BJ (cell line): Measurements from ENCODE around the gene HINT2. TPM values are rescaled to one million over a fixed set of nuclear protein-coding genes. Genes with fewer than 3 reads are reported as not detected.

Experiments used
- CTCF ChIA-PET: fragments of 350-600 bp; formaldehyde crosslinking; extraction: SDS; loops from one replicate; lab custom pipeline; 2021; ENCODE audit warnings: antibody characterized with exemption, inconsistent platforms; lab: Yijun Ruan, JAX
- POLR2A ChIA-PET: fragments of 300-600 bp; sonication (Branson Sonifier 250); formaldehyde crosslinking; extraction: SDS; loops from one replicate; lab custom pipeline; 2021; ENCODE audit warnings: antibody characterized with exemption; lab: Charles Lee
- DNase-seq: peaks from one replicate; pipeline ENCODE4 v3.0.0-alpha.2; 2011; ENCODE audit warnings: low read depth
- H3K27me3 ChIP-seq: 2 replicates; pipeline ENCODE4 v1.6.0; 2011; ENCODE audit warnings: low read length; ENCODE audit not compliant: control insufficient read depth, insufficient read depth
- H3K36me3 ChIP-seq: 2 replicates; pipeline ENCODE4 v1.5.1; 2011; ENCODE audit warnings: low read length; ENCODE audit not compliant: control insufficient read depth, insufficient read depth
- H3K4me3 ChIP-seq: 2 replicates; pipeline ENCODE4 v1.5.1; 2011; ENCODE audit warnings: low read depth, mild to moderate bottlenecking, control low read depth, low read length
- CTCF ChIP-seq: IDR thresholded peaks from 2 replicates; pipeline ENCODE4 v1.5.1; 2011; ENCODE audit warnings: low read depth, mild to moderate bottlenecking, control low read depth, inconsistent platforms, low read length, moderate library complexity; ENCODE audit not compliant: insufficient read depth
- polyA plus RNA-seq: library from polyadenylated mRNA; depleted of rRNA; stranded (reverse); fragments of >200 nt; gene quantifications from 2 replicates; pipeline ENCODE4 v1.2.3, GENCODE V29; 2011

The HINT2 gene
- polyA plus RNA-seq, 1 experiment: 30.0 TPM

GRCh38 chr9:35800530-35800929, 14.3 kb downstream of the HINT2 start:
- no peak for TF ChIP-seq CTCF
- no peaks in the 10 kb centered on the region for H3K27me3 ChIP-seq
- no peak overlapping the region for H3K4me3 ChIP-seq
- CTCF ChIA-PET: interaction anchor here (1.0 to 5.4 kb wide), 3 partner anchors 13 to 82 kb away, joined by 4 to 22 read pairs (median 5); partner anchors contain the start of genes HINT2 and SPAG8
- POLR2A ChIA-PET: no interaction called here
- peaks cover 13% of the 10 kb centered on the region for H3K36me3 ChIP-seq
- no peak for DNase-seq

DNA sequence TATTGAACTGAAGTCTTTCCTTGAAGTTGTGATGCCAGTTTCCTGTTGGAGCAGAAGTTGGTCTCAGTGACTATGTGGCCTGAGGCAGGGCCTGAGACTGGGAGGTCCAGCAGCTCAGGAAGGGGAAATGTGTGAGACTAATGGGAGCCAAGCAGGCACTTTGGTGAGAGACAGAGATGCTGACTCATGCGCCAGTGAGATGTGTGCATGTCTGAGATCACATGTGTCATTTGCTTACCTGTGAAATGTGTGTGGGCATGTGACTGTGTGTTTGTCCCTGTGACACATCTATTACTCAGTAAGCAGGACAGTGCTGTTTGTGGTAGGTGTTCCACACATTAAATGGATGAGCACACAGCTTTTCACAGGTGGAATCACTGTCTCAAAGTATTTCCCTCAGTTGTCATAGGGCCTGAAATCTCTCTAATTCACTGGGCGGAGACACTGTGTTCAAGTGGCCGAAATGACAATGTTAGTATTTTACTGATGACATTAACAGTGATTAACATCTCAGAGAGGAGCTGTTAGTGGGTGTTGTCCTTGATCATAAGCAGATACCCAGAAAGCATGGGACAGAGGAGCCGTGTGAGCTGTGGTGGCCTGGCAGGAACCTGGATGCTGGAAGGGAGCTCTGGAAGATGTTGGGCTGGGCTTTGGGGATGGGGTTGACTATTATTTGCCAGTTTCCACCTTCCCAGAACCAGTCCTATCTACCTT, 16.0 kb downstream of the HINT2 start:
- ChIA-PET CTCF (interaction anchor here (1.0 to 5.4 kb wide), 4 partner anchors 9 to 104 kb away, joined by 3 to 22 read pairs (median 5); partner anchors contain the start of genes HINT2 and SPAG8), POLR2A (interaction anchor here (0.5 kb wide), 2 partner anchors 11 to 306 kb away, joined by 6 to 14 read pairs; no protein-coding TSS in a partner anchor)
- H3K36me3 ChIP-seq: peaks cover 9% of the 10 kb centered on the region
- TF ChIP-seq CTCF: no peak
- DNase-seq: peak; percentile 26
- no peaks in the 10 kb centered on the region for H3K27me3 ChIP-seq
- no peak overlapping the region for H3K4me3 ChIP-seq

- Histone ChIP-seq H3K36me3 (peaks cover 9% of the 10 kb centered on the region), H3K27me3 (no peaks in the 10 kb centered on the region), H3K4me3 (no peak overlapping the region)
- CTCF ChIA-PET: interaction anchor here (1.7 to 5.4 kb wide), 4 partner anchors 16 to 106 kb away, joined by 4 to 22 read pairs (median 8); partner anchors contain the start of genes HINT2 and SPAG8
- no peak for DNase-seq
- POLR2A ChIA-PET: no interaction called here
- no peak for TF ChIP-seq CTCF
These were observed 17.3 kb downstream of the HINT2 start for GRCh38 chr9:35797311-35798109.

- POLR2A ChIA-PET: no interaction called here
- DNase-seq: no peak
- Histone ChIP-seq H3K36me3 (peaks cover 4% of the 10 kb centered on the region), H3K27me3 (no peaks in the 10 kb centered on the region), H3K4me3 (no peak overlapping the region)
- CTCF ChIA-PET: interaction anchor here (1.9 to 2.9 kb wide), 2 partner anchors 18 to 30 kb away, joined by 7 to 9 read pairs; partner anchors contain the start of gene HINT2
- TF ChIP-seq CTCF: no peak
These were observed 19.1 kb downstream of the HINT2 start for GRCh38 chr9:35795695-35796094.

GRCh38 chr9:35793461-35793860, 21.4 kb downstream of the HINT2 start:
- Histone ChIP-seq H3K27me3 (no peaks in the 10 kb centered on the region), H3K4me3 (peak overlapping the region; percentile 61), H3K36me3 (no peaks in the 10 kb centered on the region; the same call in 1 of the 2 replicates)
- no peak for TF ChIP-seq CTCF
- no peak for DNase-seq
- ChIA-PET POLR2A (no interaction called here), CTCF (interaction anchor here (0.6 to 2.8 kb wide), 8 partner anchors 19 to 152 kb away, joined by 3 to 20 read pairs (median 4); partner anchors contain the start of genes HINT2 and SPAG8)
